22Rv1 (cell line): Measurements from ENCODE around the gene LRRC30.

Experiments
- CTCF ChIP-seq: fragments of 450-650 bp; IDR thresholded peaks from 2 replicates; pipeline ENCODE4 v1.5.1; 2017; ENCODE audit warnings: mild to moderate bottlenecking
- ZFX ChIP-seq: fragments of 450-650 bp; IDR thresholded peaks from 2 replicates; pipeline ENCODE4 v1.6.1; 2017; ENCODE audit warnings: antibody characterized with exemption, borderline replicate concordance

GRCh38 chr18:7196421-7196820, 34.5 kb upstream of the LRRC30 start:
- TF ChIP-seq CTCF (peak; percentile 21), ZFX (no peak)
